HAP-1 (cell line): ENCODE measurements around the gene ASPG.

Experiments used
- DNase-seq, 2 experiments: peaks; one replicate each; pipeline ENCODE4 v3.0.0-alpha.2; 2016 to 2020; ENCODE audit warnings: low spot score in 2 of 2
- H3K27me3 ChIP-seq: fragments of 250-450 bp; sonication (Bioruptor Pico); 2 replicates; pipeline ENCODE4 v1.5.1; 2020; ENCODE audit warnings: low read depth, mild to moderate bottlenecking, moderate library complexity
- H3K36me3 ChIP-seq: fragments of 250-450 bp; sonication (Bioruptor Pico); replicated peaks from 2 replicates; pipeline ENCODE4 v1.5.1; 2020; ENCODE audit warnings: mild to moderate bottlenecking
- H3K4me1 ChIP-seq: fragments of 250-450 bp; sonication (Bioruptor Pico); 2 replicates; pipeline ENCODE4 v1.5.1; 2020; ENCODE audit warnings: mild to moderate bottlenecking
- H3K4me3 ChIP-seq: fragments of 250-450 bp; sonication (Bioruptor Pico); 2 replicates; pipeline ENCODE4 v1.5.1; 2020; ENCODE audit warnings: mild to moderate bottlenecking, moderate library complexity
- H3K9me3 ChIP-seq: fragments of 250-450 bp; sonication (Bioruptor Pico); 2 replicates; pipeline ENCODE4 v1.5.1; 2020; ENCODE audit warnings: mild to moderate bottlenecking, moderate library complexity
- in situ Hi-C: fragments of 300-500 bp; cut with MboI; formaldehyde crosslinking; loops from 3 replicates; pipeline ENCODE4 v1.14.3; 2020; ENCODE audit warnings: low sequenced_read_pairs, inconsistent platforms, mixed read lengths

Gene ASPG

DNA sequence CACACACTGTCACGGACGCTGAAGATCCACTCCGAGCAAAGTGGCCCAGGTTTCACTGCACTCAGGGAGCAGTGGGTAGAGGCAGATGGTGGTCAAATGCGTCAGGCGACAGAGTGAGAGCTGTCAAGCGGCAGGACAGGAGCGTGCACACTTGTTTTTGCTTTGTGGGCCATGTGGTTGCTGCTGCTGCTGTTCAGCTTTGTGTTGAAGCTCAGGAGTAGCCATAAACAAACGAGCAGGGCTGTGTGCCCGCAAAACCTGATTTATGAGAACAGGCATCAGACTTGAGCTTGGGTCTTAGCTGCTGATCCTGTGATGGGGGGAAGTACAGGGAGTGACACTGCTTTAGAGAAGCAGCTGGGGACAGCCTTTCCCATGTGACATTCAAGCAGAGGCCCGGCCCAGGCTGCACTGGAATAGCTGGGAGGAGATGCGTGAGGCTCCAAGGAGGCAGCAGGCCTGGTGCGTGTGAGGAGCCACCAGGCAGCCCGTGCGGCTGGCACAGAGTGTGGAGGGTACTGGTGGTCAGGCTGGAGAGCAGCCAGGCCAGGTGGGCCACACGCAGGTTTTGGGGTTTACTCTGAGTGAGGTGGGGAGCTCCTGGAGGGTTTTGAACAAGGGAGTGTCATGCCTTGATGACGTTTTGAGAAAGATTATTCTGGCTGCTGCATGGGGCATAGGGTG lies 31.1 kb upstream of the ASPG start:
- no peak overlapping the region for H3K4me3 ChIP-seq
- no peaks in the 10 kb centered on the region for H3K4me1 ChIP-seq
- no peaks in the 10 kb centered on the region for H3K36me3 ChIP-seq
- in situ Hi-C loops = no loop called here
- no peaks in the 10 kb centered on the region for H3K9me3 ChIP-seq
- no peak for DNase-seq
- no peaks in the 10 kb centered on the region; the same call in none of the 2 replicates for H3K27me3 ChIP-seq

GRCh38 chr14:104062281-104062680 lies 23.2 kb upstream of the ASPG start:
- DNase-seq = no peak
- H3K4me3 ChIP-seq = no peak overlapping the region
- in situ Hi-C loops = no loop called here

DNA sequence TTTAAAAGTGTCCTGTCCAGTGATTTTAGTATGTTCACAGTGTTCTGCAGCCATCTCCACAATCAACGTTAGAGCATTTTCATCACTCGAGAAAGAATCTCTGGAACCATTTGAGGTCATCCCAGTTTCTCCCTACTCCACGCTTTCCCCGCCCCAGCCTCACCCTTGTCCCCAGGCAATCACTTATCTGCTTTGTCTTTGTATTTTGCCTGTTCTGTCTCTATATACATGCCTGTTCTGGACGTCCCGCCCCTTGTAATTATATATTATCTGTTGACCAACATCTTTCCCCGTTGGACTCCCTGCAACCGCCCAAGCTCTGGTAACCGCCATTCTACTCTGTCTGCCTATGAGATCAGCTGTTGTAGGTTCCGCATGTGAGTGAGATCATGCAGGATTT lies 21.5 kb upstream of the ASPG start:
- no peak for DNase-seq
- H3K4me3 ChIP-seq = no peak overlapping the region

More at GRCh38 chr14:104062281-104062680, 23.2 kb upstream of the ASPG start:
- no peaks in the 10 kb centered on the region; the same call in 1 of the 2 replicates for H3K27me3 ChIP-seq
- H3K36me3 ChIP-seq = no peaks in the 10 kb centered on the region
- H3K9me3 ChIP-seq = no peaks in the 10 kb centered on the region; the same call in none of the 2 replicates
- H3K4me1 ChIP-seq = no peaks in the 10 kb centered on the region

DNA sequence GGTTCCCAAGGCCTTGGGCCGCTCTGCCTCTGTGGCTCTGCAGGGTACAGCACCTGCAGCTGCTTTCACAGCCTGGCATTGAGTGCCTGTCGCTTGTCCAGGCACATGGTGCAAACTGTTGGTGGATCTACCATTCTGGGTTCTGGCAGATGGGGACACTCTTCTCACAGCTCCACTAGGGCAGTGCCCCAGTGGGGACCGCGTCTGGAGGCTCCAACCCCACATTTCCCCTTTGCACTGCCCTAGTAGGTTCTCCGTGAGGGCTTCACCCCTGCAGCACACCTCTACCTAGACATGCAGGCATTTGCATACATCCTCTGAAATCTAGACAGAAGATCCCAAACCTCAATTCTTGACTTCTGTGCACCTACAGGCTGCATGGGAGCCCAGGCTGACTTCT lies 19.2 kb upstream of the ASPG start:
- no peaks in the 10 kb centered on the region for H3K4me1 ChIP-seq
- no peak for DNase-seq
- in situ Hi-C loops = no loop called here
- no peaks in the 10 kb centered on the region for H3K36me3 ChIP-seq
- H3K27me3 ChIP-seq = no peaks in the 10 kb centered on the region
- no peaks in the 10 kb centered on the region; the same call in none of the 2 replicates for H3K9me3 ChIP-seq
- no peak overlapping the region for H3K4me3 ChIP-seq

More for the DNA sequence above, 21.5 kb upstream of the ASPG start:
- no peaks in the 10 kb centered on the region for H3K4me1 ChIP-seq
- in situ Hi-C loops = no loop called here
- no peaks in the 10 kb centered on the region for H3K36me3 ChIP-seq
- H3K27me3 ChIP-seq = no peaks in the 10 kb centered on the region; the same call in 1 of the 2 replicates
- no peaks in the 10 kb centered on the region; the same call in none of the 2 replicates for H3K9me3 ChIP-seq

- Histone ChIP-seq H3K36me3 (no peaks in the 10 kb centered on the region), H3K27me3 (no peaks in the 10 kb centered on the region), H3K4me3 (no peak overlapping the region), H3K9me3 (no peaks in the 10 kb centered on the region; the same call in none of the 2 replicates), H3K4me1 (no peaks in the 10 kb centered on the region)
- no peak for DNase-seq
- in situ Hi-C loops = no loop called here
These were observed 18.7 kb upstream of the ASPG start for GRCh38 chr14:104066719-104067295.

DNA sequence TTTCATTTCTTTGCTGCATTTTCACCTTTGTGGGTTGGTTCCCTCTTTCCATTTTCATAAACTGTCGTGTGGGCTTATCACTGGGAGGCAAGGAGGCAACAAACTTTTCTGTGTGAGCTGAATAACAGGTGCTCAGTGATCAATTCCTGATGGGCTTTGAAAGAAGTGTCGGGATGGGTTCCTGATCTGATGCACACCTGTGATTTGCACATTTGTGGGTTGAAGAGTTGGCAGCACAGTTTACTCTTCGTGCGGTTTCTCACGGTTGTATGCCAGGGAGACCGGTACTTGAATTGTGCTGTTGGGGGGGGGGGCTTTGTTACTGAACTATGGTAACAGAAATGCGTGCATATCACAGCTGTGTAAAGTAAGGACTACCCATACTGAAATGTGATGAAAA lies 16.0 kb upstream of the ASPG start:
- Histone ChIP-seq H3K4me1 (no peaks in the 10 kb centered on the region), H3K36me3 (no peaks in the 10 kb centered on the region), H3K4me3 (no peak overlapping the region), H3K27me3 (no peaks in the 10 kb centered on the region), H3K9me3 (no peaks in the 10 kb centered on the region; the same call in none of the 2 replicates)
- in situ Hi-C loops = no loop called here
- DNase-seq = no peak

GRCh38 chr14:104072586-104072985 lies 12.9 kb upstream of the ASPG start:
- Histone ChIP-seq H3K27me3 (no peaks in the 10 kb centered on the region), H3K4me1 (no peaks in the 10 kb centered on the region), H3K9me3 (no peaks in the 10 kb centered on the region), H3K36me3 (no peaks in the 10 kb centered on the region), H3K4me3 (no peak overlapping the region)
- in situ Hi-C loops = no loop called here
- DNase-seq = no peak

DNA sequence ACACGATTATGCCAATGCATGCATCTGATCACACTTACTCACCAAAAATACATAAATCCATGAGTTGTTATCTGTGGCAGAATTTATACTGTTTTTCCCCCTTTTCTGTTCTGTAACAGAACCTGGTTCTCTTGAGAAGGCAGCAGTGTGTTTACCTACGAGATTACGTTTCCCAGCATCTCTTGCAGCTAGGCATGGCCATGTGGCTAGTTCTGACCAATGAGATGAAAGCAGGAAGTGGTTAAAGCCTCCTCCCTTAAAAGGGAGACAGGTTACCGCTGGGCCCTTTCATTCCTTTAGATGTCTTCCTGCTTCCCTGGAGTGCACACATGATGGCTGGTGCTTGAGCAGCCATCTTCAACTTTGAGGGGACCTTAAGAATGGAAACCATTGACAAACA lies 11.7 kb upstream of the ASPG start:
- H3K4me1 ChIP-seq = no peaks in the 10 kb centered on the region
- in situ Hi-C loops = no loop called here
- no peaks in the 10 kb centered on the region for H3K9me3 ChIP-seq
- H3K27me3 ChIP-seq = no peaks in the 10 kb centered on the region
- DNase-seq = no peak
- no peak overlapping the region for H3K4me3 ChIP-seq
- H3K36me3 ChIP-seq = no peaks in the 10 kb centered on the region

DNA sequence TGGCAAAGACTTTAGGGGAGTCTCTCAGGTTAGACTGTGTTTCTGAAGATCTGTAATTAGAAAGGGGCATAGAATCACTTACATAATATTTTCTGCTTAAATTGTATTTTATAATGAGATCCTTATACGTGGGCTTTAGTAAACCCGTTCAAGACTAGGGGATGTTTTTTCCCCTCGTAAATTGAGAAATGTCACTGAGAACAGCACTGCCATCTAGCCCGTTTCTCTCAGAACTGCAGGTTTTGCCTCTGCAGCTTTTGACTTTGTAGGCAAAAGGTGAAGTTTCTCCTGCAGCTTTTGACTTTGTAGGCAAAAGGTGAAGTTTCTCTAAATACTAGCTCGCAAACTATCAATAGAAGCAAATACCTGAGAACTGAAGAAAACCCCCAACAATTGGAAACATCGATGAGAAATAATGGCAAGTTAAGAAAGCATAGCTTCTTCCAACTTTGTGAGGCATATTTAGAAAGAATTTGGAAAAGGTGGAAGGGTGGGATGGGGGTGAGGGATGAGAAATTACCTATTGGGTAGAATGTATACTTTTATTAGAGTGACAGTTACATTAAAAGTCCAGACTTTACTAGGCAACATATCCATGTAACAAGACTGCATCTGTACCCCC lies 9.9 kb upstream of the ASPG start:
- peak in 1 of 2 experiments; percentile 9 for DNase-seq
- Histone ChIP-seq H3K4me1 (no peaks in the 10 kb centered on the region), H3K4me3 (no peak overlapping the region), H3K27me3 (no peaks in the 10 kb centered on the region), H3K36me3 (no peaks in the 10 kb centered on the region), H3K9me3 (no peaks in the 10 kb centered on the region)
- in situ Hi-C loops = loop anchor here (5.0 kb wide), 1 partner anchor 567 kb away; no protein-coding TSS in a partner anchor

DNA sequence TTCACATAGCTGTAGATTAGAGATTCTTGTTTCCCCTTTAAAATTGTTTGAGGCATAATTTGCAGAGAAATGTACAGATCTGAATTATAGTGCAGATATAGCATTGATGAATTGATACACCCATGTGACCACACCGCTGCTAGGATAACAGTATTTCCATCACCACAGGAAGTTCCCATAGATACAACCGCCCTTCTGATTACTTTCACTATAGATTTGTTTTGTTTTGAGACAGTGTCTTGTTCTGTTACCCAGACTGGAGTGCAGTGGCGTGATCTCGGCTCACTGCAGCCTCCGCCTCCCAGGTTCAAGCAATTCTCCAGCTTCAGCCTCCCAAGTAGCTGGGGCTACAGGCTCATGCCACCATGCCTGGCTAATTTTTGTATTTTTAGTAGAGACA lies 8.8 kb upstream of the ASPG start:
- in situ Hi-C loops = loop anchor here (5.0 kb wide), 1 partner anchor 566 kb away; no protein-coding TSS in a partner anchor
- Histone ChIP-seq H3K27me3 (no peaks in the 10 kb centered on the region), H3K36me3 (no peaks in the 10 kb centered on the region), H3K4me3 (no peak overlapping the region), H3K9me3 (no peaks in the 10 kb centered on the region), H3K4me1 (no peaks in the 10 kb centered on the region)
- DNase-seq = no peak

- H3K36me3 ChIP-seq = no peaks in the 10 kb centered on the region
- DNase-seq = peak; percentile 85 to 91
- H3K9me3 ChIP-seq = no peaks in the 10 kb centered on the region
- no peaks in the 10 kb centered on the region for H3K27me3 ChIP-seq
- H3K4me1 ChIP-seq = no peaks in the 10 kb centered on the region
- no peak overlapping the region for H3K4me3 ChIP-seq
- in situ Hi-C loops = loop anchor here (5.0 kb wide), 1 partner anchor 564 kb away; no protein-coding TSS in a partner anchor
These were observed 7.5 kb upstream of the ASPG start for GRCh38 chr14:104078031-104078455.

GRCh38 chr14:104080376-104081260 lies 4.9 kb upstream of the ASPG start:
- H3K4me3 ChIP-seq = no peak overlapping the region
- no peaks in the 10 kb centered on the region for H3K9me3 ChIP-seq
- no peak for DNase-seq
- no peaks in the 10 kb centered on the region for H3K36me3 ChIP-seq
- no peaks in the 10 kb centered on the region for H3K4me1 ChIP-seq
- no peaks in the 10 kb centered on the region for H3K27me3 ChIP-seq
- in situ Hi-C loops = no loop called here

DNA sequence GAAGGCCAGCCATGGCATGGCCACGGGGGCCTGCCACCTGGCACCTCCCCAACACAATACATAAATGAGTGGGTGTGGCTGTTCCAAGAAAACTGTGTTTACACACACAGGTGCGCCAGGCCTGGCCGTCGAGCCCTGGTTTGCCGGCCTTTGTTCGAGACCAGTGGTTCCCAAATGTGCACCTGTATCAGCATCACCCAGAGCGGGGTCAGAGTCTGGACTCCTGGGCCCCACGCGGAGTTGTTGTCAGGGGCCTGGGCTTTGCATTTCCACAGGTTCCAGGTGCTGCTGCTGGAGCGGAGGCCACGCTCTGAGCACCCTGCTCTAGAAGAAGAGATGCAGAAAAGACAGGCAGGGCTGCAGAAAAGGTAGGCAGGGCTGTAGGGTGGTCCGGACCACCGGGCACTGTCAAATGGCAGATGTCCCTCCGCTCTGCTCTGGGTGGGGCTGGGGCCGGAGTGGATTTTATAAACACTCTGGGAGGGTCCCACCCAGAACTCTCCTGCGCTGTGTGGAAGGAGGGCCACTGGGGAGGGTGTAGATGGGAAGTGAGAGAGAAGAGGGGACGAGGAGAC lies 4.2 kb upstream of the ASPG start:
- Histone ChIP-seq H3K27me3 (no peaks in the 10 kb centered on the region), H3K4me3 (no peak overlapping the region), H3K36me3 (no peaks in the 10 kb centered on the region), H3K4me1 (no peaks in the 10 kb centered on the region), H3K9me3 (no peaks in the 10 kb centered on the region)
- in situ Hi-C loops = no loop called here
- no peak for DNase-seq
